ENCODE measurements around the gene P2RX6.
"Not testable (repeated sequence)": the region's sequence is repeated elsewhere in the genome, so short reads cannot be mapped to it uniquely, and the experiment has no call there.

Gene P2RX6

GRCh38 chr22:21070690-21071615 is 56.0 kb downstream of the P2RX6 start:
- no peaks in the 10 kb centered on the region for H3K4me1 ChIP-seq (ENCODE audit: insufficient read depth, low read length)
- no peaks in the 10 kb centered on the region for H3K36me3 ChIP-seq (ENCODE audit: insufficient read depth, low read length)
- no peaks in the 10 kb centered on the region; the same call in 1 of the 2 replicates for H3K9me3 ChIP-seq (ENCODE audit: control insufficient read depth, insufficient read depth, low read length)
- H3K9ac ChIP-seq (ENCODE audit: low read depth, low read length) = no peak overlapping the region

GRCh38 chr22:21071796-21072195 is 56.8 kb downstream of the P2RX6 start:
- not testable (repeated sequence) for H3K9me3 ChIP-seq (ENCODE audit: control insufficient read depth, insufficient read depth, low read length); H3K36me3 ChIP-seq (ENCODE audit: insufficient read depth, low read length); H3K9ac ChIP-seq (ENCODE audit: low read depth, low read length); H3K4me1 ChIP-seq (ENCODE audit: insufficient read depth, low read length)

GRCh38 chr22:21073023-21073422 is 58.1 kb downstream of the P2RX6 start:
- Histone ChIP-seq H3K9me3 (ENCODE audit: control insufficient read depth, insufficient read depth, low read length) (no peaks in the 10 kb centered on the region; the same call in 1 of the 2 replicates), H3K9ac (ENCODE audit: low read depth, low read length) (no peak overlapping the region), H3K4me1 (ENCODE audit: insufficient read depth, low read length) (no peaks in the 10 kb centered on the region), H3K36me3 (ENCODE audit: insufficient read depth, low read length) (no peaks in the 10 kb centered on the region)

- Histone ChIP-seq H3K9me3 (ENCODE audit: control insufficient read depth, insufficient read depth, low read length) (no peaks in the 10 kb centered on the region; the same call in 1 of the 2 replicates), H3K4me1 (ENCODE audit: insufficient read depth, low read length) (no peaks in the 10 kb centered on the region), H3K36me3 (ENCODE audit: insufficient read depth, low read length) (no peaks in the 10 kb centered on the region), H3K9ac (ENCODE audit: low read depth, low read length) (no peak overlapping the region)
Observed at GRCh38 chr22:21073482-21073881, 58.5 kb downstream of the P2RX6 start.

- no peaks in the 10 kb centered on the region for H3K4me1 ChIP-seq (ENCODE audit: insufficient read depth, low read length)
- H3K9me3 ChIP-seq (ENCODE audit: control insufficient read depth, insufficient read depth, low read length) = no peaks in the 10 kb centered on the region; the same call in 1 of the 2 replicates
- H3K9ac ChIP-seq (ENCODE audit: low read depth, low read length) = no peak overlapping the region
- H3K36me3 ChIP-seq (ENCODE audit: insufficient read depth, low read length) = no peaks in the 10 kb centered on the region
Observed at GRCh38 chr22:21074102-21074715, 59.2 kb downstream of the P2RX6 start.

- Histone ChIP-seq H3K36me3 (ENCODE audit: insufficient read depth, low read length) (no peaks in the 10 kb centered on the region), H3K9ac (ENCODE audit: low read depth, low read length) (no peak overlapping the region), H3K9me3 (ENCODE audit: control insufficient read depth, insufficient read depth, low read length) (no peaks in the 10 kb centered on the region; the same call in 1 of the 2 replicates), H3K4me1 (ENCODE audit: insufficient read depth, low read length) (no peaks in the 10 kb centered on the region)
Observed at GRCh38 chr22:21075516-21076138, 60.7 kb downstream of the P2RX6 start.

GRCh38 chr22:21076912-21077625 is 62.1 kb downstream of the P2RX6 start:
- Histone ChIP-seq H3K4me1 (ENCODE audit: insufficient read depth, low read length) (no peaks in the 10 kb centered on the region), H3K36me3 (ENCODE audit: insufficient read depth, low read length) (no peaks in the 10 kb centered on the region), H3K9ac (ENCODE audit: low read depth, low read length) (no peak overlapping the region), H3K9me3 (ENCODE audit: control insufficient read depth, insufficient read depth, low read length) (no peaks in the 10 kb centered on the region; the same call in 1 of the 2 replicates)

All from ES-I3 (cell line).